ENCODE results near the gene S100A14. TPM values are rescaled to one million over a fixed set of nuclear protein-coding genes. Genes with fewer than 3 reads are reported as not detected.

The S100A14 gene
- polyA plus RNA-seq: not detected in 2 replicates
- polyA minus RNA-seq: not detected in 2 replicates

DNA sequence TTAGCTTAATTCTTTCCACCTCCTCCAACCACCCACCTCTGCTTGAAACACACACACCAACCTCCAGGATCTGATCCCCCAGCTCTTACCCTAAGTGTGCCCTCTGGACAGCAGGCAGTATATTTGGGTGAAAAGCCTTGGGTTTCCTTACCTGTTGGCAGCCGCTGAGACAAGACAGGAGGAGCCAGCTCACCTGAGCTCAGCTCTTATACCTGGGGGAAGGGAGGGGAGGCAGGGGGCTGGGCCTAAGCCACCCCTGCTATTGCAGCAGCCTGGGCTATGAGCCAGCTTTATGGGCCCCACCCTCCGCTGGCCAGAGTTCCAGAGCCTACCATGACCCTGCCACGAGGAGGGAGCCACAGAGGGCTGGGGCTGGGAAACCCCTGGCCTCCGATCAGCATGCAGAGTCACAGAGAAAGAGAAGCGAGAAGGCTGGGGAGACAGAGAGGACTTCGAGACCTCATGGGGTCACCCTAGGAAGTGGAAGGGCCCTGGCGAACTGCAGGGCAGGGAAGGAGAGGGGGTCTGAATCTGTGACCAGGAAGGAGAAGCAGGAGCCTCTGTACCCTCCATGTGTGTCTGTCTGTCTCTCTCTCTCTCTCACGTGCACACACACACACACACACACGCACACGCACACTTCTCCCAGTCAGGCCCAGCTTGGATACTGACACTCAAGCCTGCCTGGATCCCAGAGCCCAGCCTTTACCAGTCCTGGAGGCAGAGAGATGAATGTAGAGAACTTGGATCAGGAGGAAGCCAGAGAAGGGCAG, at the start of gene S100A14:
TSS of gene S100A14 (minus strand) at position 182 of the 773 bp plus-strand sequence. CDS start 467 bp downstream, outside the sequence.
- TF ChIP-seq EP300 (conservative IDR thresholded peaks at IDR 0.05; ENCODE audit: poor library complexity, severe bottlenecking) (no peak), POLR2AphosphoS5 (IDR thresholded peaks at IDR 0.05) (no peak)
- TF ChIP-seq, protein P1, sequence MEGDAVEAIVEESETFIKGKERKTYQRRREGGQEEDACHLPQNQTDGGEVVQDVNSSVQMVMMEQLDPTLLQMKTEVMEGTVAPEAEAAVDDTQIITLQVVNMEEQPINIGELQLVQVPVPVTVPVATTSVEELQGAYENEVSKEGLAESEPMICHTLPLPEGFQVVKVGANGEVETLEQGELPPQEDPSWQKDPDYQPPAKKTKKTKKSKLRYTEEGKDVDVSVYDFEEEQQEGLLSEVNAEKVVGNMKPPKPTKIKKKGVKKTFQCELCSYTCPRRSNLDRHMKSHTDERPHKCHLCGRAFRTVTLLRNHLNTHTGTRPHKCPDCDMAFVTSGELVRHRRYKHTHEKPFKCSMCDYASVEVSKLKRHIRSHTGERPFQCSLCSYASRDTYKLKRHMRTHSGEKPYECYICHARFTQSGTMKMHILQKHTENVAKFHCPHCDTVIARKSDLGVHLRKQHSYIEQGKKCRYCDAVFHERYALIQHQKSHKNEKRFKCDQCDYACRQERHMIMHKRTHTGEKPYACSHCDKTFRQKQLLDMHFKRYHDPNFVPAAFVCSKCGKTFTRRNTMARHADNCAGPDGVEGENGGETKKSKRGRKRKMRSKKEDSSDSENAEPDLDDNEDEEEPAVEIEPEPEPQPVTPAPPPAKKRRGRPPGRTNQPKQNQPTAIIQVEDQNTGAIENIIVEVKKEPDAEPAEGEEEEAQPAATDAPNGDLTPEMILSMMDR (IDR thresholded peaks at IDR 0.05; ENCODE audit: poor library complexity, severe bottlenecking): no peak
- Histone ChIP-seq H3K79me2 (replicated peaks; ENCODE audit: insufficient read depth, low read length) (no peaks in the 10 kb centered on the region), H3K4me2 (ENCODE audit: low read length) (no peak within 1 kb of the TSS), H3K27ac (ENCODE audit: low read length) (no peak within 1 kb of the TSS), H3K27me3 (ENCODE audit: insufficient read depth, low read depth, low read length) (no peaks in the 10 kb centered on the region), H4K20me1 (ENCODE audit: insufficient read depth) (no peaks in the 10 kb centered on the region), H3K36me3 (ENCODE audit: insufficient read depth, low read length) (no peaks in the 10 kb centered on the region), H3K9ac (ENCODE audit: low read length) (no peak within 1 kb of the TSS), H3F3A (ENCODE audit: insufficient read depth, low read length, poor library complexity, severe bottlenecking) (no peaks in the 10 kb centered on the region), H2AFZ (ENCODE audit: low read depth, low read length) (no peak within 1 kb of the TSS), H3K9me2 (ENCODE audit: insufficient read depth, low read length) (no peaks in the 10 kb centered on the region), H3K9me3 (ENCODE audit: low read length) (no peaks in the 10 kb centered on the region), H3K4me3 (ENCODE audit: low read length) (no peak within 1 kb of the TSS)

DNA sequence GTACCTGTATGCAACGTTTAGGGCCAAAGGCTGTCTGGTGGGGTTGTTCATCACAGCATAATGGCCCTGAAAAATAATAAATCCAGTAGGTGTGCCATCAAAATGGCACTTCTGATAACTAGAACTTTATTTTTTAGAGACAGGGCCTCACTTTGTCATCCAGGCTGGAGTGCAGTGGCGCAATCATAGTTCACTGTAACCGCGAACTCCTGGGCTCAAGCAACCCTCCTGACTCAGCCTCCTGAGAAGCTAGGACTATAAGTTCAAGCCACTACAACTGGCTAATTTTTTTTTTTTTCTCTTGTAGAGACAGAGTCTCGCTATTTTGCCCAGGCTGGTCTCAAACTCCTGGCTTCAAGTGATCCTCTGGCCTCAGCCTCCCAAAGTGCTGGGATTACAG, 47.1 kb upstream of the S100A14 start:
- no peaks in the 10 kb centered on the region for H3K9me2 ChIP-seq (ENCODE audit: insufficient read depth, low read length)

More for the DNA sequence above, 47.1 kb upstream of the S100A14 start:
- Histone ChIP-seq H4K20me1 (ENCODE audit: insufficient read depth) (no peaks in the 10 kb centered on the region), H3K4me3 (ENCODE audit: low read length) (no peak overlapping the region), H3K27ac (ENCODE audit: low read length) (no peak overlapping the region), H3K36me3 (ENCODE audit: insufficient read depth, low read length) (peaks cover 10% of the 10 kb centered on the region), H3K4me2 (ENCODE audit: low read length) (no peak overlapping the region), H3K27me3 (ENCODE audit: insufficient read depth, low read depth, low read length) (no peaks in the 10 kb centered on the region), H3K79me2 (replicated peaks; ENCODE audit: insufficient read depth, low read length) (peaks cover 19% of the 10 kb centered on the region), H2AFZ (ENCODE audit: low read depth, low read length) (no peak overlapping the region), H3F3A (ENCODE audit: insufficient read depth, low read length, poor library complexity, severe bottlenecking) (peaks cover 3% of the 10 kb centered on the region), H3K9ac (ENCODE audit: low read length) (no peak overlapping the region), H3K9me3 (ENCODE audit: low read length) (no peaks in the 10 kb centered on the region)
- no peak for TF ChIP-seq POLR2AphosphoS5 (IDR thresholded peaks at IDR 0.05)
- no peak for TF ChIP-seq SMC3 (conservative IDR thresholded peaks at IDR 0.05; ENCODE audit: poor library complexity)
- TF ChIP-seq, protein P2, sequence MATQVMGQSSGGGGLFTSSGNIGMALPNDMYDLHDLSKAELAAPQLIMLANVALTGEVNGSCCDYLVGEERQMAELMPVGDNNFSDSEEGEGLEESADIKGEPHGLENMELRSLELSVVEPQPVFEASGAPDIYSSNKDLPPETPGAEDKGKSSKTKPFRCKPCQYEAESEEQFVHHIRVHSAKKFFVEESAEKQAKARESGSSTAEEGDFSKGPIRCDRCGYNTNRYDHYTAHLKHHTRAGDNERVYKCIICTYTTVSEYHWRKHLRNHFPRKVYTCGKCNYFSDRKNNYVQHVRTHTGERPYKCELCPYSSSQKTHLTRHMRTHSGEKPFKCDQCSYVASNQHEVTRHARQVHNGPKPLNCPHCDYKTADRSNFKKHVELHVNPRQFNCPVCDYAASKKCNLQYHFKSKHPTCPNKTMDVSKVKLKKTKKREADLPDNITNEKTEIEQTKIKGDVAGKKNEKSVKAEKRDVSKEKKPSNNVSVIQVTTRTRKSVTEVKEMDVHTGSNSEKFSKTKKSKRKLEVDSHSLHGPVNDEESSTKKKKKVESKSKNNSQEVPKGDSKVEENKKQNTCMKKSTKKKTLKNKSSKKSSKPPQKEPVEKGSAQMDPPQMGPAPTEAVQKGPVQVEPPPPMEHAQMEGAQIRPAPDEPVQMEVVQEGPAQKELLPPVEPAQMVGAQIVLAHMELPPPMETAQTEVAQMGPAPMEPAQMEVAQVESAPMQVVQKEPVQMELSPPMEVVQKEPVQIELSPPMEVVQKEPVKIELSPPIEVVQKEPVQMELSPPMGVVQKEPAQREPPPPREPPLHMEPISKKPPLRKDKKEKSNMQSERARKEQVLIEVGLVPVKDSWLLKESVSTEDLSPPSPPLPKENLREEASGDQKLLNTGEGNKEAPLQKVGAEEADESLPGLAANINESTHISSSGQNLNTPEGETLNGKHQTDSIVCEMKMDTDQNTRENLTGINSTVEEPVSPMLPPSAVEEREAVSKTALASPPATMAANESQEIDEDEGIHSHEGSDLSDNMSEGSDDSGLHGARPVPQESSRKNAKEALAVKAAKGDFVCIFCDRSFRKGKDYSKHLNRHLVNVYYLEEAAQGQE (IDR thresholded peaks at IDR 0.05; ENCODE audit: borderline replicate concordance): no peak
- no peak for TF ChIP-seq TAF1 (IDR thresholded peaks at IDR 0.05; ENCODE audit: low read depth)
- TF ChIP-seq, protein P1 (IDR thresholded peaks at IDR 0.05; ENCODE audit: poor library complexity, severe bottlenecking): no peak
- no peak for TF ChIP-seq EZH2 (IDR thresholded peaks at IDR 0.05; ENCODE audit: borderline replicate concordance, insufficient read depth, low read length, poor library complexity, severe bottlenecking)
- no peak for TF ChIP-seq EP300 (conservative IDR thresholded peaks at IDR 0.05; ENCODE audit: poor library complexity, severe bottlenecking)
- TF ChIP-seq MXI1 (conservative IDR thresholded peaks at IDR 0.05; ENCODE audit: poor library complexity, severe bottlenecking): no peak
- no peak for TF ChIP-seq RAD21 (conservative IDR thresholded peaks at IDR 0.05)
